Measurements from ENCODE around the gene CEMIP2.

The CEMIP2 gene

DNA sequence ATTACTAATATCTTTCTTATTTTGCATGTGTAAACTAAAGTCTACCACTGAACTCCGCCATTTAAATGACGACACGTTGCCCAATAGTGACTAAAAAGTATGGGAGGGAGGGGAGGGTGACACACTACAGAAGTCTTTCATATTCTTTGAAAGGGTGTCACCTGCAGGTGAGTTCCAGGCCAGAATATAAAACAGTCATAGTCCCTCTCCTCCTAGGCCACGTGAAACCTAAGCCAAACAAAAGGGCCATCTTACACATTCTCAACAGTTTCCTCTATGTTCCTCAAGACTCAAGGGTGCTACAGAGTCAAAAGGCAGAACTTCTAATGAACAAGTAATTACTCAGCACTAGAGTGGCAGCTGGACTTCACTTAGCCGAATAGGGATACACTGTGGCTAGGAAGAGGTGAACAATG is 6.4 kb downstream of the CEMIP2 start:
- Histone ChIP-seq H3K14ac (ENCODE audit: low read length) (no peak overlapping the region), H2BK120ac (ENCODE audit: insufficient read depth, low read length, poor library complexity) (no peak overlapping the region), H3K4me2 (ENCODE audit: low read length) (no peak overlapping the region), H2AFZ (ENCODE audit: insufficient read depth, low read length, poor library complexity) (no peak overlapping the region), H2AK5ac (ENCODE audit: low read length) (no peak overlapping the region), H3K79me2 (ENCODE audit: control insufficient read depth, insufficient read depth, low read length, poor library complexity) (peaks cover 15% of the 10 kb centered on the region), H3K18ac (ENCODE audit: low read length) (no peak overlapping the region), H4K8ac (ENCODE audit: low read depth, low read length) (no peak overlapping the region), H4K12ac (ENCODE audit: low read depth, low read length) (no peak overlapping the region), H3K79me1 (ENCODE audit: low read length) (peaks cover 4% of the 10 kb centered on the region), H2BK5ac (ENCODE audit: low read depth, low read length, poor library complexity) (no peak overlapping the region), H3K27ac (ENCODE audit: low read depth, low read length) (no peak overlapping the region), H3K4ac (ENCODE audit: low read depth, low read length) (peak overlapping the region; percentile 71), H3K23ac (ENCODE audit: low read length) (no peak overlapping the region), H3K9me3 (ENCODE audit: insufficient read depth, low read depth, low read length) (no peaks in the 10 kb centered on the region), H2BK12ac (ENCODE audit: low read length) (no peak overlapping the region), H4K91ac (ENCODE audit: low read depth, low read length) (no peak overlapping the region), H3K4me1 (ENCODE audit: control insufficient read depth in 1 of 2, insufficient read depth in 2 of 2, low read length in 2 of 2) (peaks cover 5 to 12% of the 10 kb centered on the region in 2 experiments), H3K9ac (ENCODE audit: low read length) (no peak overlapping the region), H3K36me3 (ENCODE audit: control insufficient read depth in 1 of 2, insufficient read depth in 2 of 2, low read length in 2 of 2) (no peaks in the 10 kb centered on the region), H3K4me3 (ENCODE audit: low read depth, low read length) (no peak overlapping the region), H3K27me3 (ENCODE audit: insufficient read depth, low read length) (no peaks in the 10 kb centered on the region)
- DNase-seq, result peak; percentile 63 to 67
- WGBS (ENCODE audit: extremely low coverage, insufficient coverage, insufficient read length), result no CpG with 5 or more reads among the region's 5 CpGs

DNA sequence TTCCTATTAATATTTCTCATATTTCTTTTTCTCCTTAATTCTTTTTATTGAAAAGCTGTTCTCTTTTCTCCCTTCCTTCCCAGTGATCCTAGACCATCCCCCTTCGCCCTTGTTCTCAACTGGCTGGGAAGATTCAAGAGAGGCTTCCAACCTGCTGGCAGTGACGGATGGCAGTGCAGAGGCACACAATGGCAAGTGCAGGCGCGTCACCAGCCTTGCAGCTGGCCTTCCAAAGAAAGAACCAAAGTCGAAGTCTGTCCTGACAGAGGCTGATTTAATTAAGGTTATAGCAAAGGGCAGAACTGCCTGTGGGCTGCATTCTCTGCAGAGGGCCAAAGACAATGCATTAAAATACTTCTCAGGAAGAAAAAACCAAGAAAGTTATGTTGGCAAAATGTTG is 7.4 kb downstream of the CEMIP2 start:
- no peak overlapping the region for H3K4me3 ChIP-seq (ENCODE audit: low read depth, low read length)

DNA sequence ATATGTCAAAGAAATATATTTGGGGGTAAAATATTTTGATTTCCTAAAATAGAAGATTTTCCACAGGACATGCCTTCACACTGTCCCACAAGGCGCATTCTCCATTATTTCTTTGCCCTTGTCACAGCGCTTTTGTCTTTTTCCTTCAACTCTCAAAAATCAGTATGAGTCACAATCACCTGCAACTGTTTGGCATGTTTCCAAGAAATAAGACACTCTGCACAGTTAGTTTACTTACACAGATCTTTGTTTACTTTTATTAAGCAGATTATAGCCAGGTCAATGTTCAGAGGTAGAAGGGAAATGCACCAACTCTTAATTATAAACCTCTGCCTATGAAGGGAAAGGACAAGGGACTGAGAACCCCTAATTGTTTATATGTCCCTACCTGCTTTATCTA is 9.5 kb downstream of the CEMIP2 start:
- H3K4me1 ChIP-seq (ENCODE audit: control insufficient read depth in 1 of 2, insufficient read depth in 2 of 2, low read length in 2 of 2), result peaks cover 4 to 15% of the 10 kb centered on the region in 2 experiments
- H3K4ac ChIP-seq (ENCODE audit: low read depth, low read length), result no peak overlapping the region
- H3K79me2 ChIP-seq (ENCODE audit: control insufficient read depth, insufficient read depth, low read length, poor library complexity), result peaks cover 11% of the 10 kb centered on the region
- peak overlapping the region; percentile 54 for H3K27ac ChIP-seq (ENCODE audit: low read depth, low read length)
- H2BK120ac ChIP-seq (ENCODE audit: insufficient read depth, low read length, poor library complexity), result no peak overlapping the region
- no peak overlapping the region for H3K18ac ChIP-seq (ENCODE audit: low read length)
- no peak overlapping the region for H4K91ac ChIP-seq (ENCODE audit: low read depth, low read length)
- no peak overlapping the region for H4K8ac ChIP-seq (ENCODE audit: low read depth, low read length)
- H2AFZ ChIP-seq (ENCODE audit: insufficient read depth, low read length, poor library complexity), result no peak overlapping the region
- H3K14ac ChIP-seq (ENCODE audit: low read length), result no peak overlapping the region
- peak in 1 of 2 donors; percentile 71 for DNase-seq
- no peaks in the 10 kb centered on the region for H3K27me3 ChIP-seq (ENCODE audit: insufficient read depth, low read length)
- no peak overlapping the region for H2BK12ac ChIP-seq (ENCODE audit: low read length)
- H2BK5ac ChIP-seq (ENCODE audit: low read depth, low read length, poor library complexity), result no peak overlapping the region
- WGBS (ENCODE audit: extremely low coverage, insufficient coverage, insufficient read length), result no CpG with 5 or more reads among the region's 2 CpGs
- no peak overlapping the region for H3K4me3 ChIP-seq (ENCODE audit: low read depth, low read length)
- H3K9me3 ChIP-seq (ENCODE audit: insufficient read depth, low read depth, low read length), result no peaks in the 10 kb centered on the region
- no peak overlapping the region for H3K23ac ChIP-seq (ENCODE audit: low read length)
- peak overlapping the region; percentile 81 for H3K4me2 ChIP-seq (ENCODE audit: low read length)
- peaks cover 0 to 2% of the 10 kb centered on the region in 2 experiments for H3K36me3 ChIP-seq (ENCODE audit: control insufficient read depth in 1 of 2, insufficient read depth in 2 of 2, low read length in 2 of 2)
- no peak overlapping the region for H2AK5ac ChIP-seq (ENCODE audit: low read length)
- peaks cover 7% of the 10 kb centered on the region for H3K79me1 ChIP-seq (ENCODE audit: low read length)
- H3K9ac ChIP-seq (ENCODE audit: low read length), result no peak overlapping the region
- no peak overlapping the region for H4K12ac ChIP-seq (ENCODE audit: low read depth, low read length)

More for the DNA sequence above, 7.4 kb downstream of the CEMIP2 start:
- H3K79me2 ChIP-seq (ENCODE audit: control insufficient read depth, insufficient read depth, low read length, poor library complexity), result peaks cover 11% of the 10 kb centered on the region
- H3K4me1 ChIP-seq (ENCODE audit: control insufficient read depth in 1 of 2, insufficient read depth in 2 of 2, low read length in 2 of 2), result peaks cover 5 to 14% of the 10 kb centered on the region in 2 experiments
- H2BK5ac ChIP-seq (ENCODE audit: low read depth, low read length, poor library complexity), result no peak overlapping the region
- H3K14ac ChIP-seq (ENCODE audit: low read length), result no peak overlapping the region
- H3K27me3 ChIP-seq (ENCODE audit: insufficient read depth, low read length), result no peaks in the 10 kb centered on the region
- H3K4ac ChIP-seq (ENCODE audit: low read depth, low read length), result peak overlapping the region; percentile 18
- H3K9me3 ChIP-seq (ENCODE audit: insufficient read depth, low read depth, low read length), result no peaks in the 10 kb centered on the region
- no peaks in the 10 kb centered on the region for H3K36me3 ChIP-seq (ENCODE audit: control insufficient read depth in 1 of 2, insufficient read depth in 2 of 2, low read length in 2 of 2)
- WGBS (ENCODE audit: extremely low coverage, insufficient coverage, insufficient read length), result no CpG with 5 or more reads among the region's 5 CpGs
- H4K12ac ChIP-seq (ENCODE audit: low read depth, low read length), result no peak overlapping the region
- H3K4me2 ChIP-seq (ENCODE audit: low read length), result peak overlapping the region; percentile 37
- H4K91ac ChIP-seq (ENCODE audit: low read depth, low read length), result no peak overlapping the region
- no peak overlapping the region for H2BK12ac ChIP-seq (ENCODE audit: low read length)
- no peak overlapping the region for H2AFZ ChIP-seq (ENCODE audit: insufficient read depth, low read length, poor library complexity)
- H2AK5ac ChIP-seq (ENCODE audit: low read length), result no peak overlapping the region
- H3K9ac ChIP-seq (ENCODE audit: low read length), result no peak overlapping the region
- peaks cover 4% of the 10 kb centered on the region for H3K79me1 ChIP-seq (ENCODE audit: low read length)
- H2BK120ac ChIP-seq (ENCODE audit: insufficient read depth, low read length, poor library complexity), result no peak overlapping the region
- H3K27ac ChIP-seq (ENCODE audit: low read depth, low read length), result no peak overlapping the region
- no peak overlapping the region for H3K18ac ChIP-seq (ENCODE audit: low read length)
- no peak for DNase-seq
- H3K23ac ChIP-seq (ENCODE audit: low read length), result no peak overlapping the region
- no peak overlapping the region for H4K8ac ChIP-seq (ENCODE audit: low read depth, low read length)

DNA sequence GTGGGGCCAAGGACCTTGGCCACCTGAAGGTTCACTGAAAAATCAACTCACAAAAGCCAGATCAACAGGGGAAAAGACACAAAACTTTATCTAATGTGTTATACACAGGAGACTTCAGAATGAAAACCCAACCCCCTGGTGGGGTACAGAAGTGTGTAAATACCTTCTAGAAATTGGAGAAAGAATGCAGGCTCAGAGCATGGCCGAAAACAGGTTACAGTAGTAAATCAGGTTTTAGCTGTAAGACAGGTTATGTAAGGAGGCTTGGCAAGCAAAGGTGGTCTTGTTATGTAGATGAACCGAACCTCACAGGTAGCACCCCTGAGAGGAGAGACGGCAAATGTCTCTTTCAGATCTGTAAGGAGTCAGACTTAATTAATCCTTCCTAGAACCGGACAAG is 10.0 kb downstream of the CEMIP2 start:
- no peaks in the 10 kb centered on the region for H3K9me3 ChIP-seq (ENCODE audit: insufficient read depth, low read depth, low read length)

More for the DNA sequence above, 10.0 kb downstream of the CEMIP2 start:
- Histone ChIP-seq H3K23ac (ENCODE audit: low read length) (no peak overlapping the region), H3K4ac (ENCODE audit: low read depth, low read length) (peak overlapping the region; percentile 88), H3K18ac (ENCODE audit: low read length) (no peak overlapping the region), H2AFZ (ENCODE audit: insufficient read depth, low read length, poor library complexity) (no peak overlapping the region), H3K27me3 (ENCODE audit: insufficient read depth, low read length) (no peaks in the 10 kb centered on the region), H3K14ac (ENCODE audit: low read length) (no peak overlapping the region), H2BK120ac (ENCODE audit: insufficient read depth, low read length, poor library complexity) (no peak overlapping the region), H3K79me1 (ENCODE audit: low read length) (peaks cover 7% of the 10 kb centered on the region), H2AK5ac (ENCODE audit: low read length) (no peak overlapping the region), H2BK5ac (ENCODE audit: low read depth, low read length, poor library complexity) (peak overlapping the region; percentile 59), H4K12ac (ENCODE audit: low read depth, low read length) (no peak overlapping the region), H3K4me3 (ENCODE audit: low read depth, low read length) (no peak overlapping the region), H3K9ac (ENCODE audit: low read length) (no peak overlapping the region), H2BK12ac (ENCODE audit: low read length) (no peak overlapping the region), H3K79me2 (ENCODE audit: control insufficient read depth, insufficient read depth, low read length, poor library complexity) (peaks cover 11% of the 10 kb centered on the region), H3K4me2 (ENCODE audit: low read length) (peak overlapping the region; percentile 81), H3K4me1 (ENCODE audit: control insufficient read depth in 1 of 2, insufficient read depth in 2 of 2, low read length in 2 of 2) (peaks cover 4 to 15% of the 10 kb centered on the region in 2 experiments), H4K8ac (ENCODE audit: low read depth, low read length) (no peak overlapping the region), H4K91ac (ENCODE audit: low read depth, low read length) (no peak overlapping the region), H3K36me3 (ENCODE audit: control insufficient read depth in 1 of 2, insufficient read depth in 2 of 2, low read length in 2 of 2) (peaks cover 0 to 2% of the 10 kb centered on the region in 2 experiments), H3K27ac (ENCODE audit: low read depth, low read length) (peak overlapping the region; percentile 54)
- DNase-seq, result peak in 1 of 2 donors; percentile 55
- no CpG with 5 or more reads among the region's 4 CpGs for WGBS (ENCODE audit: extremely low coverage, insufficient coverage, insufficient read length)

Measured in trophoblast cell (in vitro differentiated cells and primary cell).